Stimulated activated CD4-positive, alpha-beta T cell treated with anti-CD3 and anti-CD28 coated beads, Interleukin-12 subunit alpha, Interleukin-12 subunit beta, amount 100 ng/mL, for 24 hours (primary cell): Measurements from ENCODE around the gene CR2.
A peak's percentile ranks its signal among the peaks of the same experiment; 100 is the strongest.
"Not testable (repeated sequence)": the region's sequence is repeated elsewhere in the genome, so short reads cannot be mapped to it uniquely, and the experiment has no call there.

Experiments
- DNase-seq, 2 experiments: peaks; one replicate each; pipeline ENCODE4 v3.0.0-alpha.2; 2020; ENCODE audit warnings: low read depth in 2 of 2

Gene CR2

DNA sequence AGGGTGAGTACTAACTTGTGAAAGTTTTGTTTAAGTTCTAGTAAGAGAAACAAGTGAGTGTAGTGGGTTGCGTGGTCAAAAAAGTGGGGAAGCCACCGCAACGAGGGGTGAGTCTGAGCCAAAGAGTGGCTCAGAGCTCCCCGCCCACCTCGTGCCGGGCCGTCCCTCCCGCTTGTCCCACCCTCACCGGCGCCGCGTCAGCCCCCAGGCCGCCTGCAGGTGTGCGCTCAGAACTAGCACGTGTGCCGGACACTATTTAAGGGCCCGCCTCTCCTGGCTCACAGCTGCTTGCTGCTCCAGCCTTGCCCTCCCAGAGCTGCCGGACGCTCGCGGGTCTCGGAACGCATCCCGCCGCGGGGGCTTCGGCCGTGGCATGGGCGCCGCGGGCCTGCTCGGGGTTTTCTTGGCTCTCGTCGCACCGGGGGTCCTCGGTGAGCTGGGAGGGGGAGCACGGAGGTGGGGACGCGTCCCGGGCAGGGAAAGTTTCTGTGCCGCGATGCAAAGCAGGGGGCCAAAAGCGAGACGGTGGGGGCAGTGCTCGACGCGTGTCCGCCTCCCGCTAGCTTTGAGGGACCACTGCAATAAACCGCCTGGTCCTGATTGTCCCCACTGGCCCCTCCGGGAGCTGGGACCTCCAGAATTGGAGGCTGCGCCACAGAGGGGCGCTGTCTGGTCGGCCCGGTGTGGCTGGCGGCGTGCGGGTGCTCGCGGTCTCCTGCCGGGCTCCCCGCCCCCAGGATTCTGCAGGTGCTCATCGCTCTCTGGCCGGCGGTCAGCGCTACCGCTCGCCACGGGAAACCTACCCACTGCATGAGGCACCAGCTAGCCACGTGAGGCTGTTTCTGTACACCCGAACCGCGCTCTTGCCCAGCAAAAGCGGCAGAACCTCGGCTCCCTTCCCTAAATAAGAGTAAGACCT, at the start of gene CR2:
CR2 (plus strand) TSS at position 283 of the 919 bp plus-strand sequence; CDS start at position 374, 91 bp downstream.
- DNase-seq = peak; percentile 13 to 35

GRCh38 chr1:207404849-207405525, 49.1 kb upstream of the CR2 start:
- DNase-seq = no peak

GRCh38 chr1:207405814-207406213, 48.3 kb upstream of the CR2 start:
- DNase-seq = no peak

- no peak for DNase-seq
These were observed 46.4 kb upstream of the CR2 start for GRCh38 chr1:207407655-207408260.

- DNase-seq = no peak
These were observed 41.3 kb upstream of the CR2 start for GRCh38 chr1:207412845-207413244.

- DNase-seq = peak in 1 of 2 experiments; percentile 20
These were observed 39.5 kb upstream of the CR2 start for GRCh38 chr1:207414606-207415108.

GRCh38 chr1:207417076-207417475, 37.1 kb upstream of the CR2 start:
- DNase-seq = no peak

DNA sequence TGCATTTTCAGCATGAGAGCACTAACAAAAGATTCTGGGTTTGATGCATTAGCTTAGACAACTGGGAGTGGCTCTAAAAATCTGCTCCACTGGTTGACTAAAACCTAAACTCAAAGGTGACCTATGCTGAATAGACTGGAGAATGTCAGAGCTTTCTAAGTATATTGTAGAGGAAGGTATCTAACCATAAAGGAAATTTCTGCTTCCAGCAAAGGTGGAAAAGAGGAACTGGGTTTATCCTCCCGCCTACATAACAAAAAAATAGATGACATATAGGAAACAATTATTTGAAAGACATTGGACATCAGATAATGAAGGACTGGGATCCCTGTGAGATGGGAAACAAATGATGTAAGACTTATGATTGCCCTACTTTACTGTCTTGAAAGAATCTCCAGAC, 35.8 kb upstream of the CR2 start:
- DNase-seq = no peak

GRCh38 chr1:207420109-207420508, 34.0 kb upstream of the CR2 start:
- no peak for DNase-seq

- DNase-seq = no peak
These were observed 33.0 kb upstream of the CR2 start for GRCh38 chr1:207421078-207421477.

DNA sequence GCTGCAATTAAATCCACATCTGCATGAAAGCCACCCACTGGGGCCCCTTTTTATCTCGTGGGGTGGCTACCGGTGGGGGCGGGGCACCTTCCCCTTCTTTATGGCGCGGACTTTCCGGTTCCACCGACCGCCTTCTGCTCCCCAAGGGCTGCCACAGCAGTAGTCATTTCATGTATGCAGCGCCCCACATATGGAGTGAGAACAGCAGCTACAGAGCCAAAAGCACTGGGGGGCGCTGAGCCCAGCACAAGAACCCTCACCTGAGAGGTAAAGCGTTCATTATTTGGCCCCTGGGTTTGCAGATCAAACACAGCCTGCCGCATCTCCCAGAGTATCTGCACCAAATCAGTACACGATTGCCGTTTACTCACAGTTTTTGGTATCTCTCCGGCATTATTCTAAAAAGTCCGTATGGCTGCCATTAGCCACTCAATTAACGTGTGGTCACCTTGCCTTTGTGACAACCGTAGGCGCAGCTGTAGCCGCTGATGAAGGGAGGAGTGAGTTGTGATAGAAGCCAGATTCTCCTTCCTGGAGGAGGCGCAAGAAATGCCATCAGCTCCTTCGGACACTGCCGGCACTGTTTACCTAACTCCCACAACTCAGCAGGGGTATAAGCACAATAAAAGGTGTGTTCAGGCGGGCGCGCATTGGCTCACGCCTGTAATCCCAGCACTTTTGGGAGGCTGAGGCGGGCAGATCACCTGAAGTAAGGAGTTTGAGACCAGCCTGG, 30.4 kb upstream of the CR2 start:
- DNase-seq = no peak

- no peak for DNase-seq
These were observed 29.5 kb upstream of the CR2 start for GRCh38 chr1:207424570-207425131.

DNA sequence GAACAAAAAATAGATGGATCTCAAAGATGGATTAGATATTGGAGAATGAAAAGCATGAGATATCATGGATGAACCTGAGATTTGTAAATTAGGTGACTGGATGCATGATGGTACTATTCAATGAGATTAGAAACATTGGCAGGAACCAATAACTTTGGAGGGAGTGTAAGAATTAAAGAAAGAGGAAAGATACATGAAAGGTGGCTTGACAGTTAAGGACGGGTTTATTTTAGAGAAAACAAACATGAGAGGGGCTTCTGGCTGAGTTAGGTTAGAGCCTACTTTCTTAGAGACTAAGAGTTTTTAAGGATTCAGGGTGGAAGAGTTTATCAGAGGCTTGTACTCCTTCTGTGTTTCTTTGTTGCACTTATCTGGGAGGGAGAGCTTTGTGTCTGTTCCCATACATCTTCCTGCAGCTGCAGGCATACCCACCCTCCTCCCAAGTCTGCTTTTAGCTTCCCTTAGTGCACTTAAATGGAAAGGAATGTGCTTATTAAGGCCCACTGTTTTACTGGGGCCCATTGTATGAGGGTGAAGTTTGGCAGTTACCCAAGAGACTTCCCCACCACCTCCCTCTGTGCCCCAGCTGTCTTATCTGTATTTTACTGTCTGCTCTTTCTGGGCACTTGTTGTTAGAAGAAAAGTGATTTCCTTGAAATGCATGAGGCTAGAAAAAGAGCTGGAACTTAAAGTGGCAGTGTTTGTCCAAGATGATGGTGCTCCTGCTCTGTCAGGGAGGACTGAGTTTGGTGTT, 26.1 kb upstream of the CR2 start:
- no peak for DNase-seq

- DNase-seq = no peak
These were observed 25.3 kb upstream of the CR2 start for GRCh38 chr1:207428783-207429182.

DNA sequence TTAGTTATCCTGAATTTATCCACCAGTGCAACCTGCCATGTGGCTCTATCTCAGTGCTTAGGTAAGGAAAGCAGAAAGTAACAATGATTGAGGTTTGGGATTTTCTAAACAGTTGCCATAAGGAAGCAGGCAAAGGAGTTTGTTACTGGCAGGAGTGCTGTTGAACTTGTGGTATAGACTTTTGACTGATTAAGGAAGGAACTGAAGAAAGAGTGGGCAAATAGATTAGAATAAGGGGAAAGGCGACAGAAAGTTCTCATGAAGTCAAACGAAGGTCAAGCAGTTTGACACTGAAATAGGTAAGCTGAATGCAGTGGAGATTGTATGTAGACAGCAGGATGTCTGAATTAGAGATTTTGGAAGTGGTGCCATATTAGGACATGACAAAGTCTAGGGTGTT, 24.2 kb upstream of the CR2 start:
- DNase-seq = no peak

- no peak for DNase-seq
These were observed 23.5 kb upstream of the CR2 start for GRCh38 chr1:207430602-207431001.

GRCh38 chr1:207431508-207431907, 22.6 kb upstream of the CR2 start:
- DNase-seq = no peak

DNA sequence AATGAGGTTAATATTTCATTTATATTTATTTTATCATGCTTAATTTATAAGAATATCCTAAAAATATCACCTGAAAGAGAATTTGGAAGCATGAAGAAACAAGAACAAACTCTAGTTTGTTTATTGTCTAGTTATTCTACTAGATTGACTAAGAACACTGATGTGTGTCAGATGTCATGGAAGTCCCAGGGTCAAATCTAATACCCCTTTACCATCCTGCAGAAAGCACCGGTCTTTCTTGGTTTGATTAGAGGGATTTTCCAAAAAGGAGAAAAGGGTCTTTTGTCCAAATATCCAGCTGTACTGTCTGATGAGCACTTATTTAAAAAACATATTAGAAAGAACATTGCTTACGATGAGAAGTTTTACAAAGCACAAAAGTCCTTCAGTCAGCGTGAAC, 20.7 kb upstream of the CR2 start:
- DNase-seq = no peak

DNA sequence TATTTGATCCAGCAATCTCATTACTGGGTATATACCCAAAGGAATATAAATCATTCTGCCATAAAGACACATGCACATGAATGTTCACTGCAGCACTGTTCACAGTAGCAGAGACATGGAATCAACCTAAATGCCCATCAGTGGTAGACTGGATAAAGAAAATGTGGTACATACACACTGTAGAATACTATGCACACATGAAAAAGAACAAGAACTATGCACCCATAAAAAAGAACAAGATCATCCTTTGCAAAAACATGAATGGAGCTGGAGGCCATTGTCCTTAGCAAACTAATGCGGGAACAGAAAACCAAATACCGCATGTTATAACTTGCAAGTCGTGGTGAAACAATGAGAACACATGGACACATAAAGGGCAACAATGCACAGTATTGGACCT, 17.4 kb upstream of the CR2 start:
- not testable (repeated sequence) for DNase-seq

- no peak for DNase-seq
These were observed 13.5 kb upstream of the CR2 start for GRCh38 chr1:207440626-207441025.
